ENCODE measurements around the gene CIT. TPM values are rescaled to one million over a fixed set of nuclear protein-coding genes. Genes with fewer than 3 reads are reported as not detected.

CIT gene
- total RNA-seq, 1 donor from 2014 or later = 29.3 TPM

DNA sequence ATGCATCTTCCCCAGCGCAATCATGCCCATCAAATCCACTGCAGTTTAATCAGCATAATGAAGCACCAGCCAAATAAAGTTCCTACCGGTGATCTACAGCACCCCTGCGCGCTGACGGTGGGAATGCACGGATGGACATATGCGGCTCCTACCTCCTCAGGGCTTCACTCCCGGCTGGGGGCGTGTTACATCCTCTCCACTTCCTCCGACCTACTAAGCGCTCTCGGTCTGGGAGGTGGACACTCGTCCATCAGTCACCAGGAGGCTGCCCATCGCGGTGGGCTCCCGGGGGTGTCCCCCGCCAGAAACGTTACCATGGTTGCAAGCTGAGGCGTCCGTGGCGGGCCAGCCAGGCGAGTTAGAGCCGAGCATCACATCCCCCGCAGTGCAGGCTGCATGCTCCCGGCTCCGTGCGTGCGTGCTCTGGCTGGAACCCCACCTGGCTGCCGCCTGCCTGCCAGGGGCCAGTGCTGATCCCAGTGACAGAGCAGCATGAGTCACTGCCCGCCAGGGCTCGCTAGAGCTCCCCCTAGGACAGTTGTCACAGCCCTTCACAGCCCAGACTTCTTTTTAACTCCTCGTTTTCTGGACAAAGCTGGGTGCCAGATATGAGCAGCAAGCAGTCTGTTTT is 73.0 kb downstream of the CIT start:
- peak; percentile 27 to 72 for DNase-seq (ENCODE audit: low spot score in 2 of 2, unreplicated experiment in 2 of 2)
- peak overlapping the region; percentile 67 for H3K4me3 Mint-ChIP-seq
- TF ChIP-seq, protein P1, sequence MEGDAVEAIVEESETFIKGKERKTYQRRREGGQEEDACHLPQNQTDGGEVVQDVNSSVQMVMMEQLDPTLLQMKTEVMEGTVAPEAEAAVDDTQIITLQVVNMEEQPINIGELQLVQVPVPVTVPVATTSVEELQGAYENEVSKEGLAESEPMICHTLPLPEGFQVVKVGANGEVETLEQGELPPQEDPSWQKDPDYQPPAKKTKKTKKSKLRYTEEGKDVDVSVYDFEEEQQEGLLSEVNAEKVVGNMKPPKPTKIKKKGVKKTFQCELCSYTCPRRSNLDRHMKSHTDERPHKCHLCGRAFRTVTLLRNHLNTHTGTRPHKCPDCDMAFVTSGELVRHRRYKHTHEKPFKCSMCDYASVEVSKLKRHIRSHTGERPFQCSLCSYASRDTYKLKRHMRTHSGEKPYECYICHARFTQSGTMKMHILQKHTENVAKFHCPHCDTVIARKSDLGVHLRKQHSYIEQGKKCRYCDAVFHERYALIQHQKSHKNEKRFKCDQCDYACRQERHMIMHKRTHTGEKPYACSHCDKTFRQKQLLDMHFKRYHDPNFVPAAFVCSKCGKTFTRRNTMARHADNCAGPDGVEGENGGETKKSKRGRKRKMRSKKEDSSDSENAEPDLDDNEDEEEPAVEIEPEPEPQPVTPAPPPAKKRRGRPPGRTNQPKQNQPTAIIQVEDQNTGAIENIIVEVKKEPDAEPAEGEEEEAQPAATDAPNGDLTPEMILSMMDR (IDR thresholded peaks at IDR 0.05; ENCODE audit: unreplicated experiment) = no peak
- peaks cover 7% of the 10 kb centered on the region for H3K36me3 Mint-ChIP-seq
- H3K4me1 Mint-ChIP-seq = peaks cover 18% of the 10 kb centered on the region
- H3K9me3 Mint-ChIP-seq = peaks cover 9% of the 10 kb centered on the region
- no peaks in the 10 kb centered on the region for H3K27me3 Mint-ChIP-seq (ENCODE audit: low read depth)
- H3K27ac Mint-ChIP-seq = no peak overlapping the region

DNA sequence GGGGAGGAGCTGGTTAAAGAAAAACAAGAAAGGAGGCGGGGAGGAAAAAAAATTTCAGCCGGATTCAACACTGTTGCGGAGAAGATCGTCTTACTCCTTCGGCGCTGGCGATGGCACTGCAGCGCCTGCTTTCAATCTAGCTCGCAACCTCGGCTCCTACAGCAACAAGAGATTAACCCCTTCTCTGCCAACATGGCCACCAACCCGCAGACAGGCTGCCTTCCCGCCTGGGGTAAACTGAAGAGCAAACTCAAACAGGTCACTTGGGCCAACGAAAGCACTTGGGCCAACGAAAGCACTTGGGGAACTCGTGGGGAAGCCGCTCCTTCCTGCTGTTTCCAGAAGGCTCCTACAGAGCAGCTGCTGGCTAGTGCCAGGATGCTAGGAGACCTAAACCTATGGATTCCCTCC is 73.7 kb downstream of the CIT start:
- peak overlapping the region; percentile 55 for H3K27ac Mint-ChIP-seq
- peaks cover 18% of the 10 kb centered on the region for H3K4me1 Mint-ChIP-seq
- H3K9me3 Mint-ChIP-seq = peaks cover 9% of the 10 kb centered on the region
- H3K36me3 Mint-ChIP-seq = peaks cover 7% of the 10 kb centered on the region
- no peaks in the 10 kb centered on the region for H3K27me3 Mint-ChIP-seq (ENCODE audit: low read depth)
- H3K4me3 Mint-ChIP-seq = peak overlapping the region; percentile 67
- TF ChIP-seq, protein P1 (IDR thresholded peaks at IDR 0.05; ENCODE audit: unreplicated experiment) = no peak
- DNase-seq (ENCODE audit: low spot score in 2 of 2, unreplicated experiment in 2 of 2) = peak in 1 of 2 experiments; percentile 46

DNA sequence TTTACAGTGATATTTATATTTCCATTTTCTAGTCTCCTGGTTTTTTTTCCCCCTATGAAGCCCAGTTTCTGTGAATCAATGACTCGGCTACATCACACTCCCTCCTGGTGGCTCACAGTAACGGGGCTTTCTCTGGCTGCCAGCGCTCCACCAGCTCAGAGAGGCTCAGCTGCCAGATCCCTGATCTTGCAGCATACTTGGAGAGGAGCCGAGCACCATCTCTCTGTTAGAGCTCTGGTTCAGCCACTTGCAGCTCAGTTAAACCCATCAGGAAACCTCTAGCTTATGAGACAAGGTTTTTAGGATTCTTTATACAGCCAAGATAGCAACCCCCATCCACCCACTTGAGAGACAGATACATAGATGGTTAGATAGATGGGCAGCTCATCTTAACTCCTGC is 74.6 kb downstream of the CIT start:
- H3K27me3 Mint-ChIP-seq (ENCODE audit: low read depth) = no peaks in the 10 kb centered on the region
- TF ChIP-seq, protein P1 (IDR thresholded peaks at IDR 0.05; ENCODE audit: unreplicated experiment) = no peak
- no peak overlapping the region for H3K4me3 Mint-ChIP-seq

DNA sequence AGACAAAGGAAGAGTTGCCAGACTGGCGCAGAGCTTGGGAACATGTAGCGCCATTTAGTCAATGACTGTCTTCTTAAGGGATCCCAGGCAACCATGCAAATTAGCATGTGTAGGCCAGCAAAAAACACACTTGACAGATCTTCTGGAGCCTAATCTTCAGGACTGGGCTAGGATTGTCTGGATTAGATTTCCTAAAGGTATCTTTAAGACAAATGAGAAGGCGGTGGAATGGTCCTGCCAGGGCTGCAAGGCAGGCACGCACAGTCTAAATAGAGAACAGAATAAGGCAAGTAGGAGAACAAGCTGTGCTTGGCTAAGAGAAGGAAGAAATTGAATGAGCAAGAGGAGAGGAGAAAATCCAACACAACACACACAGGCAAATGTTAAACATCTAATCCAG is 80.0 kb downstream of the CIT start:
- Mint-ChIP-seq H3K36me3 (no peaks in the 10 kb centered on the region), H3K27me3 (ENCODE audit: low read depth) (no peaks in the 10 kb centered on the region)

More for the DNA sequence above, 74.6 kb downstream of the CIT start:
- H3K36me3 Mint-ChIP-seq = peaks cover 7% of the 10 kb centered on the region
- H3K27ac Mint-ChIP-seq = no peak overlapping the region
- H3K4me1 Mint-ChIP-seq = peaks cover 18% of the 10 kb centered on the region
- peaks cover 9% of the 10 kb centered on the region for H3K9me3 Mint-ChIP-seq
- no peak for DNase-seq (ENCODE audit: low spot score in 2 of 2, unreplicated experiment in 2 of 2)

DNA sequence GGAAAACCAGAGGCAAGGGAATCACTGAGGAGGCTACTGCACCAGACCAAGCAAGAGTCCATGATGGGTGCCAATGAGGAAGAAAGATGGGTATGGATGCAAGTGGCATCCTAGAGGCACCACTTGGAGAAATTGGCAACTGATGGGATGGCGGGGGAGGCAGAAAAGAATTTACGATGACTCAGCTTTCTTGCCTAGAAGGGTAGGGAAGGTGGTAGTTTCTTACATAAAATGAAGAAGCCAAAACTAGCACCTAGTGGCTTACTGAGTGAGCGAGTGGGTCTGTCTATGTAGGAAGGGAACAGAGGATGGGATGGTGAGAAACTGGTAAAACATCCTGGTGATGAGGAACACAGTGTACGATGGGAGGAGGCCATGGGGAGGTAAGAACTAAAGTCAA is 80.8 kb downstream of the CIT start:
- no peaks in the 10 kb centered on the region for H3K36me3 Mint-ChIP-seq
- DNase-seq (ENCODE audit: low spot score in 2 of 2, unreplicated experiment in 2 of 2) = no peak
- H3K9me3 Mint-ChIP-seq = no peaks in the 10 kb centered on the region
- H3K4me1 Mint-ChIP-seq = no peaks in the 10 kb centered on the region
- TF ChIP-seq, protein P1 (IDR thresholded peaks at IDR 0.05; ENCODE audit: unreplicated experiment) = no peak
- no peak overlapping the region for H3K4me3 Mint-ChIP-seq
- no peaks in the 10 kb centered on the region for H3K27me3 Mint-ChIP-seq (ENCODE audit: low read depth)
- no peak overlapping the region for H3K27ac Mint-ChIP-seq

More for the DNA sequence above, 80.0 kb downstream of the CIT start:
- no peak for DNase-seq (ENCODE audit: low spot score in 2 of 2, unreplicated experiment in 2 of 2)
- Mint-ChIP-seq H3K9me3 (no peaks in the 10 kb centered on the region), H3K4me3 (no peak overlapping the region), H3K27ac (no peak overlapping the region), H3K4me1 (no peaks in the 10 kb centered on the region)
- TF ChIP-seq, protein P1 (IDR thresholded peaks at IDR 0.05; ENCODE audit: unreplicated experiment) = no peak

Measured in mesothelial cell of epicardium (in vitro differentiated cells).